Stimulated activated memory B cell treated with anti-CD40 and anti-IgM and Interleukin-4, amounts not matched to agents 10 μg/mL and 1 μg/mL and 100 μg/mL, for 72 hours (primary cell): ENCODE data around the gene CDNF.
"Not testable (repeated sequence)": the region's sequence is repeated elsewhere in the genome, so short reads cannot be mapped to it uniquely, and the experiment has no call there.

Experiments used
- ATAC-seq: fragments of 150-1000 bp; cut with Tn5 transposase; 2 replicates; pipeline ENCODE4 v1.10.0; 2021
- H3K27ac Mint-ChIP-seq: one replicate; pipeline ENCODE4 v1.8.0; 2022; ENCODE audit warnings: mild to moderate bottlenecking, mixed read lengths
- H3K27me3 Mint-ChIP-seq: one replicate; pipeline ENCODE4 v1.8.0; 2022; ENCODE audit warnings: mixed read lengths
- H3K36me3 Mint-ChIP-seq: one replicate; pipeline ENCODE4 v1.8.0; 2022; ENCODE audit warnings: mixed read lengths
- H3K4me1 Mint-ChIP-seq: one replicate; pipeline ENCODE4 v1.8.0; 2022; ENCODE audit warnings: mixed read lengths
- H3K4me3 Mint-ChIP-seq: one replicate; pipeline ENCODE4 v1.8.0; 2022; ENCODE audit warnings: mild to moderate bottlenecking, moderate library complexity, mixed read lengths
- H3K9me3 Mint-ChIP-seq: one replicate; pipeline ENCODE4 v1.8.0; 2022; ENCODE audit warnings: mixed read lengths

Gene CDNF

GRCh38 chr10:14821635-14822375, 16.0 kb downstream of the CDNF start:
- Mint-ChIP-seq H3K36me3 (no peaks in the 10 kb centered on the region), H3K27me3 (no peaks in the 10 kb centered on the region), H3K9me3 (no peaks in the 10 kb centered on the region), H3K4me3 (no peak overlapping the region), H3K27ac (no peak overlapping the region), H3K4me1 (peaks cover 27% of the 10 kb centered on the region)
- ATAC-seq = no peak

- Mint-ChIP-seq H3K27ac (peak overlapping the region; percentile 67), H3K36me3 (no peaks in the 10 kb centered on the region), H3K27me3 (no peaks in the 10 kb centered on the region), H3K4me3 (no peak overlapping the region), H3K4me1 (peaks cover 19% of the 10 kb centered on the region), H3K9me3 (no peaks in the 10 kb centered on the region)
- ATAC-seq = no peak
Measured at GRCh38 chr10:14820775-14821154, 17.1 kb downstream of the CDNF start.

- peaks cover 15% of the 10 kb centered on the region for H3K4me1 Mint-ChIP-seq
- no peak overlapping the region for H3K4me3 Mint-ChIP-seq
Measured at GRCh38 chr10:14820010-14820774, 17.6 kb downstream of the CDNF start.

GRCh38 chr10:14816717-14817116, 21.1 kb downstream of the CDNF start:
- peaks cover 15% of the 10 kb centered on the region for H3K4me1 Mint-ChIP-seq
- not testable (repeated sequence) for H3K27ac Mint-ChIP-seq, H3K27me3 Mint-ChIP-seq, H3K9me3 Mint-ChIP-seq, ATAC-seq, H3K36me3 Mint-ChIP-seq, H3K4me3 Mint-ChIP-seq

More at GRCh38 chr10:14820010-14820774, 17.6 kb downstream of the CDNF start:
- Mint-ChIP-seq H3K9me3 (no peaks in the 10 kb centered on the region), H3K27ac (peak overlapping the region; percentile 67), H3K36me3 (no peaks in the 10 kb centered on the region), H3K27me3 (no peaks in the 10 kb centered on the region)
- ATAC-seq = no peak

GRCh38 chr10:14815681-14816080, 22.2 kb downstream of the CDNF start:
- no peak for ATAC-seq
- no peaks in the 10 kb centered on the region for H3K36me3 Mint-ChIP-seq
- no peaks in the 10 kb centered on the region for H3K27me3 Mint-ChIP-seq
- peaks cover 15% of the 10 kb centered on the region for H3K4me1 Mint-ChIP-seq
- no peak overlapping the region for H3K4me3 Mint-ChIP-seq
- no peaks in the 10 kb centered on the region for H3K9me3 Mint-ChIP-seq
- H3K27ac Mint-ChIP-seq = no peak overlapping the region

- Mint-ChIP-seq H3K4me1 (peaks cover 13% of the 10 kb centered on the region), H3K36me3 (no peaks in the 10 kb centered on the region), H3K9me3 (no peaks in the 10 kb centered on the region), H3K27me3 (no peaks in the 10 kb centered on the region), H3K27ac (peak overlapping the region; percentile 14), H3K4me3 (no peak overlapping the region)
- ATAC-seq = no peak
Measured at GRCh38 chr10:14812271-14812670, 25.6 kb downstream of the CDNF start.

GRCh38 chr10:14810969-14811953, 26.6 kb downstream of the CDNF start:
- no peak for ATAC-seq
- H3K9me3 Mint-ChIP-seq = no peaks in the 10 kb centered on the region
- H3K27me3 Mint-ChIP-seq = no peaks in the 10 kb centered on the region
- no peaks in the 10 kb centered on the region for H3K36me3 Mint-ChIP-seq
- no peak overlapping the region for H3K4me3 Mint-ChIP-seq
- peak overlapping the region; percentile 14 for H3K27ac Mint-ChIP-seq
- H3K4me1 Mint-ChIP-seq = peaks cover 13% of the 10 kb centered on the region

GRCh38 chr10:14806318-14806717, 31.5 kb downstream of the CDNF start:
- H3K27ac Mint-ChIP-seq = no peak overlapping the region

GRCh38 chr10:14803827-14804226, 34.0 kb downstream of the CDNF start:
- no peak for ATAC-seq
- H3K27me3 Mint-ChIP-seq = no peaks in the 10 kb centered on the region
- no peak overlapping the region for H3K27ac Mint-ChIP-seq
- H3K36me3 Mint-ChIP-seq = no peaks in the 10 kb centered on the region
- H3K4me3 Mint-ChIP-seq = no peak overlapping the region
- no peaks in the 10 kb centered on the region for H3K9me3 Mint-ChIP-seq
- H3K4me1 Mint-ChIP-seq = peaks cover 21% of the 10 kb centered on the region

More at GRCh38 chr10:14806318-14806717, 31.5 kb downstream of the CDNF start:
- no peak for ATAC-seq
- no peaks in the 10 kb centered on the region for H3K36me3 Mint-ChIP-seq
- H3K9me3 Mint-ChIP-seq = no peaks in the 10 kb centered on the region
- H3K4me1 Mint-ChIP-seq = peaks cover 4% of the 10 kb centered on the region
- H3K27me3 Mint-ChIP-seq = no peaks in the 10 kb centered on the region
- H3K4me3 Mint-ChIP-seq = no peak overlapping the region

- Mint-ChIP-seq H3K36me3 (no peaks in the 10 kb centered on the region), H3K27ac (no peak overlapping the region), H3K4me1 (peaks cover 36% of the 10 kb centered on the region), H3K4me3 (no peak overlapping the region), H3K9me3 (no peaks in the 10 kb centered on the region), H3K27me3 (no peaks in the 10 kb centered on the region)
- no peak for ATAC-seq
Measured at GRCh38 chr10:14801723-14802122, 36.1 kb downstream of the CDNF start.

GRCh38 chr10:14800397-14800796, 37.4 kb downstream of the CDNF start:
- no peak overlapping the region for H3K4me3 Mint-ChIP-seq
- peaks cover 36% of the 10 kb centered on the region for H3K4me1 Mint-ChIP-seq
- peak overlapping the region; percentile 14 for H3K27ac Mint-ChIP-seq
- no peaks in the 10 kb centered on the region for H3K36me3 Mint-ChIP-seq
- H3K9me3 Mint-ChIP-seq = no peaks in the 10 kb centered on the region
- peak; percentile 24 for ATAC-seq
- no peaks in the 10 kb centered on the region for H3K27me3 Mint-ChIP-seq

- no peaks in the 10 kb centered on the region for H3K36me3 Mint-ChIP-seq
- H3K27me3 Mint-ChIP-seq = no peaks in the 10 kb centered on the region
- ATAC-seq = no peak
- H3K27ac Mint-ChIP-seq = no peak overlapping the region
- H3K9me3 Mint-ChIP-seq = no peaks in the 10 kb centered on the region
- peaks cover 36% of the 10 kb centered on the region for H3K4me1 Mint-ChIP-seq
- H3K4me3 Mint-ChIP-seq = no peak overlapping the region
Measured at GRCh38 chr10:14798636-14799035, 39.2 kb downstream of the CDNF start.

- H3K4me1 Mint-ChIP-seq = no peaks in the 10 kb centered on the region
- H3K36me3 Mint-ChIP-seq = no peaks in the 10 kb centered on the region
- H3K4me3 Mint-ChIP-seq = no peak overlapping the region
- ATAC-seq = no peak
- no peak overlapping the region for H3K27ac Mint-ChIP-seq
- peaks cover 9% of the 10 kb centered on the region for H3K27me3 Mint-ChIP-seq
- peaks cover 10% of the 10 kb centered on the region for H3K9me3 Mint-ChIP-seq
Measured at GRCh38 chr10:14787938-14788337, 49.9 kb downstream of the CDNF start.

GRCh38 chr10:14784459-14785055, 53.3 kb downstream of the CDNF start:
- ATAC-seq = no peak
- Mint-ChIP-seq H3K27me3 (no peaks in the 10 kb centered on the region), H3K4me1 (no peaks in the 10 kb centered on the region), H3K9me3 (peaks cover 8% of the 10 kb centered on the region), H3K36me3 (no peaks in the 10 kb centered on the region), H3K4me3 (no peak overlapping the region), H3K27ac (no peak overlapping the region)
